ENCODE data around the gene SPDYA.
A peak's percentile ranks its signal among the peaks of the same experiment; 100 is the strongest.

SPDYA gene

GRCh38 chr2:28810384-28811285, at the start of gene SPDYA:
Gene SPDYA (plus strand): TSS chr2:28810834. CDS start chr2:28816015, 5,181 bp downstream.
- ChIA-PET CTCF (interaction anchor here (1.1 to 1.3 kb wide), 2 partner anchors 10 kb away, joined by 5 to 6 read pairs; no protein-coding TSS in a partner anchor), POLR2A (interaction anchor here (0.8 kb wide), 1 partner anchor 59 kb away, joined by 4 read pairs; the partner anchor contains the start of gene PPP1CB)
- Histone ChIP-seq H3K4me3 (ENCODE audit: low read depth, low read length) (peak within 1 kb of the TSS; percentile 44), H3K27ac (ENCODE audit: extremely low read depth, low read depth, low read length) (no peak within 1 kb of the TSS; the same call in 1 of the 2 replicates), H3K9me3 (ENCODE audit: control insufficient read depth, insufficient read depth, low read depth, low read length) (no peaks in the 10 kb centered on the region), H3K36me3 (ENCODE audit: control insufficient read depth in 2 of 2, insufficient read depth in 1 of 2, low read length in 2 of 2) (peaks cover 4 to 13% of the 10 kb centered on the region in 2 experiments), H3K4me1 (ENCODE audit: control insufficient read depth, insufficient read depth, low read length) (no peaks in the 10 kb centered on the region)
- TF ChIP-seq ZNF629 (tag by site-specific recombination; IDR thresholded peaks at IDR 0.05) (no peak), EGR2 (tag by site-specific recombination; IDR thresholded peaks at IDR 0.05; ENCODE audit: low read depth) (no peak), ZNF580 (tag by site-specific recombination; IDR thresholded peaks at IDR 0.05) (no peak)

GRCh38 chr2:28761420-28761819, 49.2 kb upstream of the SPDYA start:
- POLR2A ChIA-PET: no interaction called here
- TF ChIP-seq SETDB1 (IDR thresholded peaks at IDR 0.05; ENCODE audit: insufficient read length, low read length) (no peak), ZNF248 (tag by site-specific recombination; IDR thresholded peaks at IDR 0.05) (no peak), ZNF513 (tag by site-specific recombination; IDR thresholded peaks at IDR 0.05) (no peak), ZNF658 (tag by site-specific recombination; IDR thresholded peaks at IDR 0.05) (no peak), ZNF324 (tag by site-specific recombination; IDR thresholded peaks at IDR 0.05) (no peak), ZNF677 (tag by site-specific recombination; IDR thresholded peaks at IDR 0.05) (no peak), ZNF768 (tag by site-specific recombination; IDR thresholded peaks at IDR 0.05) (no peak), ZNF704 (tag by site-specific recombination; IDR thresholded peaks at IDR 0.05) (no peak), IKZF3 (tag by site-specific recombination; IDR thresholded peaks at IDR 0.05) (no peak), ZNF629 (tag by site-specific recombination; IDR thresholded peaks at IDR 0.05) (no peak), ZBTB48 (tag by site-specific recombination; IDR thresholded peaks at IDR 0.05) (no peak), SP2 (tag by site-specific recombination; IDR thresholded peaks at IDR 0.05) (no peak), ZNF433 (tag by site-specific recombination; IDR thresholded peaks at IDR 0.05; ENCODE audit: low read depth) (no peak), ZBTB20 (tag by site-specific recombination; IDR thresholded peaks at IDR 0.05) (no peak), ZNF776 (tag by site-specific recombination; IDR thresholded peaks at IDR 0.05; ENCODE audit: borderline replicate concordance) (no peak), PRDM1 (tag by site-specific recombination; IDR thresholded peaks at IDR 0.05) (no peak), ZNF600 (tag by site-specific recombination; IDR thresholded peaks at IDR 0.05) (no peak)
- CTCF ChIA-PET: interaction anchor here (0.7 to 0.9 kb wide), 2 partner anchors 67 to 194 kb away, joined by 3 read pairs; no protein-coding TSS in a partner anchor

More at GRCh38 chr2:28761420-28761819, 49.2 kb upstream of the SPDYA start:
- peaks cover 3 to 8% of the 10 kb centered on the region in 2 experiments for H3K36me3 ChIP-seq (ENCODE audit: control insufficient read depth in 2 of 2, insufficient read depth in 1 of 2, low read length in 2 of 2)
- H3K4me1 ChIP-seq (ENCODE audit: control insufficient read depth, insufficient read depth, low read length): peaks cover 12% of the 10 kb centered on the region
- no peak overlapping the region for H3K4me3 ChIP-seq (ENCODE audit: low read depth, low read length)
- no peaks in the 10 kb centered on the region for H3K9me3 ChIP-seq (ENCODE audit: control insufficient read depth, insufficient read depth, low read depth, low read length)
- no peak overlapping the region for H3K27ac ChIP-seq (ENCODE audit: extremely low read depth, low read depth, low read length)

Measured in HEK293 (cell line).